CD4-positive, CD25-positive, alpha-beta regulatory T cell (primary cell): Measurements from ENCODE around the gene CEBPE. TPM values are rescaled to one million over a fixed set of nuclear protein-coding genes. Genes with fewer than 3 reads are reported as not detected.

Source experiments
- ATAC-seq, 2 donors: fragments of 150-1000 bp; cut with Tn5 transposase; one replicate each; pipeline ENCODE4 v1.10.0; 2021; ENCODE audit warnings: low read depth in 2 of 2, moderate number of reproducible peaks in 2 of 2, moderate library complexity in 1 of 2
- DNase-seq, 3 donors: peaks; one replicate each; pipeline versions ENCODE4 v3.0.0 to v3.0.0-alpha.2; 2012 to 2022; ENCODE audit warnings: mixed read lengths in 1 of 3
- H3K27ac ChIP-seq: one replicate; pipeline ENCODE4 v1.7.0; 2013; ENCODE audit warnings: mild to moderate bottlenecking, low read length; ENCODE audit not compliant: insufficient read depth, poor library complexity, severe bottlenecking
- H3K27me3 ChIP-seq: one replicate; pipeline ENCODE4 v1.7.0; 2013; ENCODE audit warnings: low read length; ENCODE audit not compliant: control insufficient read depth, insufficient read depth
- H3K36me3 ChIP-seq: one replicate; pipeline ENCODE4 v1.7.0; 2013; ENCODE audit warnings: mild to moderate bottlenecking, low read length, moderate library complexity; ENCODE audit not compliant: control insufficient read depth, insufficient read depth
- H3K4me1 ChIP-seq: 2 replicates; pipeline ENCODE4 v1.7.0; 2013; ENCODE audit warnings: mild to moderate bottlenecking, low read length; ENCODE audit not compliant: insufficient read depth, control insufficient read depth, poor library complexity, severe bottlenecking
- H3K4me3 ChIP-seq: one replicate; pipeline ENCODE4 v1.7.0; 2013; ENCODE audit warnings: low read depth, mild to moderate bottlenecking, low read length, moderate library complexity
- H3K9me3 ChIP-seq, 2 experiments: 1 replicate in 1 of 2; 2 replicates in 1 of 2; pipeline ENCODE4 v1.7.0; 2013; ENCODE audit warnings: low read length in 2 of 2, mild to moderate bottlenecking in 1 of 2, moderate library complexity in 1 of 2; ENCODE audit not compliant: control insufficient read depth in 2 of 2
- H3K27ac Mint-ChIP-seq, 3 donors: one replicate each; pipeline ENCODE4 v1.8.0; 2020 to 2022; ENCODE audit warnings: mild to moderate bottlenecking in 3 of 3, mixed read lengths in 3 of 3, moderate library complexity in 2 of 3
- H3K27me3 Mint-ChIP-seq: one replicate; pipeline ENCODE4 v1.8.0; 2022; ENCODE audit warnings: mild to moderate bottlenecking, mixed read lengths
- H3K36me3 Mint-ChIP-seq: one replicate; pipeline ENCODE4 v1.8.0; 2020; ENCODE audit warnings: mixed read lengths
- H3K4me1 Mint-ChIP-seq, 4 donors: one replicate each; pipeline ENCODE4 v1.8.0; 2020 to 2022; ENCODE audit warnings: mixed read lengths in 4 of 4, mild to moderate bottlenecking in 1 of 4
- H3K4me3 Mint-ChIP-seq, 4 donors: one replicate each; pipeline ENCODE4 v1.8.0; 2020 to 2022; ENCODE audit warnings: mild to moderate bottlenecking in 4 of 4, mixed read lengths in 4 of 4, moderate library complexity in 3 of 4
- H3K9me3 Mint-ChIP-seq, 7 donors: one replicate each; pipeline ENCODE4 v1.8.0; 2020 to 2022; ENCODE audit warnings: mixed read lengths in 7 of 7, mild to moderate bottlenecking in 3 of 7, moderate library complexity in 2 of 7
- polyA plus RNA-seq, 4 donors: library from polyadenylated mRNA; unstranded; fragments of 300-500 nt; fragmentation: Illumina TruSeq; gene quantifications; one replicate each; pipeline ENCODE4 v1.2.3, GENCODE V29; 2021
- total RNA-seq: library from RNA; stranded (reverse); gene quantifications from one replicate; pipeline ENCODE4 v1.2.3, GENCODE V29; 2022

Gene CEBPE
- total and polyA plus RNA-seq, 5 donors from 2014 or later = 0.14 to 0.29 (median 0.24) TPM; not detected in 2

GRCh38 chr14:23104070-23104590, 14.9 kb downstream of the CEBPE start:
- H3K9me3 Mint-ChIP-seq = no peaks in the 10 kb centered on the region
- H3K27me3 Mint-ChIP-seq = peaks cover 7% of the 10 kb centered on the region
- Histone ChIP-seq H3K4me3 (no peak overlapping the region), H3K4me1 (no peaks in the 10 kb centered on the region), H3K27me3 (no peaks in the 10 kb centered on the region), H3K36me3 (no peaks in the 10 kb centered on the region), H3K27ac (no peak overlapping the region), H3K9me3 (no peaks in the 10 kb centered on the region)
- peaks cover 4% of the 10 kb centered on the region for H3K36me3 Mint-ChIP-seq
- ATAC-seq (no peak), DNase-seq (no peak)
- peak overlapping the region in 1 of 3 donors; percentile 25 for H3K27ac Mint-ChIP-seq
- peaks cover 0 to 10% (median 4%) of the 10 kb centered on the region in 4 donors for H3K4me1 Mint-ChIP-seq
- H3K4me3 Mint-ChIP-seq = no peak overlapping the region

GRCh38 chr14:23103581-23103980, 15.5 kb downstream of the CEBPE start:
- H3K36me3 Mint-ChIP-seq = peaks cover 4% of the 10 kb centered on the region
- H3K27me3 ChIP-seq = no peaks in the 10 kb centered on the region
- ATAC-seq = no peak
- H3K4me3 Mint-ChIP-seq = no peak overlapping the region
- H3K9me3 Mint-ChIP-seq = no peaks in the 10 kb centered on the region
- peaks cover 0 to 15% (median 4%) of the 10 kb centered on the region in 4 donors for H3K4me1 Mint-ChIP-seq
- no peak for DNase-seq
- no peaks in the 10 kb centered on the region for H3K9me3 ChIP-seq
- H3K27ac Mint-ChIP-seq = peak overlapping the region in 1 of 3 donors; percentile 92
- H3K36me3 ChIP-seq = peaks cover 3% of the 10 kb centered on the region
- no peaks in the 10 kb centered on the region for H3K4me1 ChIP-seq
- H3K4me3 ChIP-seq = no peak overlapping the region
- H3K27ac ChIP-seq = no peak overlapping the region
- peaks cover 7% of the 10 kb centered on the region for H3K27me3 Mint-ChIP-seq

- H3K4me3 Mint-ChIP-seq = no peak overlapping the region
- peaks cover 11% of the 10 kb centered on the region for H3K36me3 ChIP-seq
- H3K4me3 ChIP-seq = no peak overlapping the region
- H3K36me3 Mint-ChIP-seq = peaks cover 6% of the 10 kb centered on the region
- DNase-seq (no peak), ATAC-seq (no peak)
- no peaks in the 10 kb centered on the region for H3K4me1 ChIP-seq
- H3K27ac Mint-ChIP-seq = peak overlapping the region in 1 of 3 donors; percentile 76
- peaks cover 7% of the 10 kb centered on the region for H3K27me3 Mint-ChIP-seq
- no peaks in the 10 kb centered on the region for H3K9me3 Mint-ChIP-seq
- H3K27ac ChIP-seq = no peak overlapping the region
- H3K9me3 ChIP-seq = no peaks in the 10 kb centered on the region
- H3K4me1 Mint-ChIP-seq = peaks cover 3 to 17% (median 4%) of the 10 kb centered on the region in 4 donors
- H3K27me3 ChIP-seq = no peaks in the 10 kb centered on the region
These were observed 16.3 kb downstream of the CEBPE start for GRCh38 chr14:23102801-23103200.

- peaks cover 2% of the 10 kb centered on the region for H3K4me1 ChIP-seq
- peaks cover 17% of the 10 kb centered on the region for H3K36me3 ChIP-seq
- ATAC-seq (no peak), DNase-seq (no peak)
- H3K27ac ChIP-seq = no peak overlapping the region
- peak overlapping the region in 1 of 3 donors; percentile 91 for H3K27ac Mint-ChIP-seq
- no peak overlapping the region for H3K4me3 ChIP-seq
- peaks cover 7% of the 10 kb centered on the region for H3K27me3 Mint-ChIP-seq
- H3K9me3 Mint-ChIP-seq = no peaks in the 10 kb centered on the region
- H3K36me3 Mint-ChIP-seq = peaks cover 13% of the 10 kb centered on the region
- peaks cover 8 to 17% (median 10%) of the 10 kb centered on the region in 4 donors for H3K4me1 Mint-ChIP-seq
- peak overlapping the region in 1 of 4 donors; percentile 8 for H3K4me3 Mint-ChIP-seq
- H3K27me3 ChIP-seq = no peaks in the 10 kb centered on the region
- no peaks in the 10 kb centered on the region for H3K9me3 ChIP-seq
These were observed 16.9 kb downstream of the CEBPE start for GRCh38 chr14:23101986-23102625.

GRCh38 chr14:23101213-23101970, 17.7 kb downstream of the CEBPE start:
- H3K9me3 Mint-ChIP-seq = no peaks in the 10 kb centered on the region
- Histone ChIP-seq H3K27ac (no peak overlapping the region), H3K4me3 (no peak overlapping the region), H3K9me3 (no peaks in the 10 kb centered on the region), H3K36me3 (peaks cover 17% of the 10 kb centered on the region), H3K27me3 (no peaks in the 10 kb centered on the region), H3K4me1 (peaks cover 9% of the 10 kb centered on the region)
- H3K27ac Mint-ChIP-seq = no peak overlapping the region
- ATAC-seq (no peak), DNase-seq (no peak)
- peaks cover 16% of the 10 kb centered on the region for H3K36me3 Mint-ChIP-seq
- peaks cover 10 to 18% (median 15%) of the 10 kb centered on the region in 4 donors for H3K4me1 Mint-ChIP-seq
- H3K27me3 Mint-ChIP-seq = peaks cover 4% of the 10 kb centered on the region
- peak overlapping the region in 1 of 4 donors; percentile 12 for H3K4me3 Mint-ChIP-seq

GRCh38 chr14:23099212-23099861, 19.7 kb downstream of the CEBPE start:
- H3K27me3 Mint-ChIP-seq = peaks cover 4% of the 10 kb centered on the region
- ATAC-seq = no peak
- peak overlapping the region in 1 of 3 donors; percentile 52 for H3K27ac Mint-ChIP-seq
- H3K9me3 Mint-ChIP-seq = no peaks in the 10 kb centered on the region
- no peak for DNase-seq
- H3K4me3 Mint-ChIP-seq = no peak overlapping the region
- Histone ChIP-seq H3K36me3 (peaks cover 17% of the 10 kb centered on the region), H3K9me3 (no peaks in the 10 kb centered on the region), H3K4me3 (no peak overlapping the region), H3K27me3 (no peaks in the 10 kb centered on the region), H3K27ac (no peak overlapping the region), H3K4me1 (peaks cover 18% of the 10 kb centered on the region)
- peaks cover 16% of the 10 kb centered on the region for H3K36me3 Mint-ChIP-seq
- H3K4me1 Mint-ChIP-seq = peaks cover 13 to 18% (median 15%) of the 10 kb centered on the region in 4 donors

GRCh38 chr14:23097786-23098185, 21.3 kb downstream of the CEBPE start:
- H3K4me1 Mint-ChIP-seq = peaks cover 13 to 27% (median 22%) of the 10 kb centered on the region in 4 donors
- no peak overlapping the region for H3K27ac ChIP-seq
- H3K36me3 ChIP-seq = peaks cover 17% of the 10 kb centered on the region
- no peaks in the 10 kb centered on the region for H3K9me3 Mint-ChIP-seq
- H3K4me1 ChIP-seq = peaks cover 33% of the 10 kb centered on the region
- H3K4me3 Mint-ChIP-seq = peak overlapping the region in 1 of 4 donors; percentile 56
- no peaks in the 10 kb centered on the region for H3K9me3 ChIP-seq
- ATAC-seq (no peak), DNase-seq (no peak)
- H3K27ac Mint-ChIP-seq = peak overlapping the region in 1 of 3 donors; percentile 76
- no peaks in the 10 kb centered on the region for H3K27me3 ChIP-seq
- H3K36me3 Mint-ChIP-seq = peaks cover 16% of the 10 kb centered on the region
- peak overlapping the region; percentile 98 for H3K4me3 ChIP-seq
- H3K27me3 Mint-ChIP-seq = peaks cover 4% of the 10 kb centered on the region
